PC-3 (cell line): ENCODE data around the gene HOXA9. TPM values are rescaled to one million over a fixed set of nuclear protein-coding genes. Genes with fewer than 3 reads are reported as not detected.

ENCODE experiments used
- ATAC-seq: fragments of 200-7000 bp; cut with Tn5 transposase; 2 replicates; pipeline ENCODE4 v1.9.1; 2020; ENCODE audit warnings: mild to moderate bottlenecking, moderate library complexity
- BruUV-seq: library from RNA; stranded (reverse); fragments of 400-500 nt; replicated peaks from 2 replicates; lab custom pipeline; 2021; lab: Mats Ljungman, UMichigan
- CTCF ChIA-PET: fragments of 300-600 bp; sonication (Branson Sonifier 250); formaldehyde crosslinking; loops from one replicate; lab custom pipeline; 2022; ENCODE audit warnings: antibody characterized with exemption; lab: Charles Lee
- POLR2A ChIA-PET: fragments of 300-600 bp; sonication (Branson Sonifier 250); formaldehyde crosslinking; loops from one replicate; lab custom pipeline; 2022; ENCODE audit warnings: antibody characterized with exemption; ENCODE audit not compliant: unreplicated experiment; lab: Charles Lee
- DNase-seq: peaks from one replicate; pipeline ENCODE4 v3.0.0-alpha.2; 2015
- H2AFZ ChIP-seq: fragments of 300-600 bp; sonication (generic); 2 replicates; pipeline ENCODE4 v1.6.0; 2016; ENCODE audit warnings: antibody characterized with exemption, low read length
- H3F3A ChIP-seq: fragments of 300-600 bp; sonication (generic); one replicate; pipeline ENCODE4 v1.6.0; 2017; ENCODE audit warnings: antibody characterized with exemption, low read length, control low read depth, mild to moderate bottlenecking; ENCODE audit not compliant: unreplicated experiment
- H3K27ac ChIP-seq: fragments of 300-600 bp; sonication (generic); 2 replicates; pipeline ENCODE4 v1.5.1; 2016; ENCODE audit warnings: mild to moderate bottlenecking, low read length
- H3K27me3 ChIP-seq: fragments of 300-600 bp; sonication (generic); 2 replicates; pipeline ENCODE4 v1.6.1; 2016; ENCODE audit warnings: low read length, mixed read lengths
- H3K36me3 ChIP-seq: fragments of 300-600 bp; sonication (generic); 2 replicates; pipeline ENCODE4 v1.6.1; 2016; ENCODE audit warnings: low read depth, mixed run types, low read length, mixed read lengths
- H3K4me1 ChIP-seq: fragments of 300-600 bp; sonication (generic); 2 replicates; pipeline ENCODE4 v1.5.1; 2016; ENCODE audit warnings: low read length; ENCODE audit not compliant: insufficient read depth
- H3K4me2 ChIP-seq: fragments of 300-600 bp; sonication (generic); 2 replicates; pipeline ENCODE4 v1.6.0; 2016; ENCODE audit warnings: low read length
- H3K4me3 ChIP-seq: fragments of 300-600 bp; sonication (generic); 2 replicates; pipeline ENCODE4 v1.5.1; 2016; ENCODE audit warnings: mild to moderate bottlenecking, low read length, mixed read lengths
- H3K79me2 ChIP-seq: fragments of 300-600 bp; sonication (generic); 2 replicates; pipeline ENCODE4 v1.6.1; 2017; ENCODE audit warnings: low read length, mixed read lengths
- H3K9ac ChIP-seq: fragments of 300-600 bp; sonication (generic); 2 replicates; pipeline ENCODE4 v1.6.0; 2016; ENCODE audit warnings: mild to moderate bottlenecking, low read length
- H3K9me2 ChIP-seq: fragments of 300-600 bp; sonication (generic); replicated peaks from 2 replicates; pipeline ENCODE4 v1.6.1; 2016; ENCODE audit warnings: mixed run types, low read length, mixed read lengths
- H3K9me3 ChIP-seq: fragments of 300-600 bp; sonication (generic); 2 replicates; pipeline ENCODE4 v1.6.1; 2016; ENCODE audit warnings: low read length, mixed read lengths
- H4K20me1 ChIP-seq: fragments of 300-600 bp; sonication (generic); 2 replicates; pipeline ENCODE4 v1.6.1; 2016; ENCODE audit warnings: low read length, mixed read lengths
- CTCF ChIP-seq: fragments of 300-600 bp; sonication (generic); conservative IDR thresholded peaks from 2 replicates; pipeline ENCODE4 v1.5.1; 2017; ENCODE audit warnings: antibody characterized with exemption, low read depth, mild to moderate bottlenecking, low read length
- EZH2 ChIP-seq: fragments of 300-600 bp; sonication (generic); IDR thresholded peaks from one replicate; pipeline ENCODE4 v1.6.1; 2017; ENCODE audit warnings: antibody characterized with exemption, mild to moderate bottlenecking, low read length; ENCODE audit not compliant: unreplicated experiment
- EZH2phosphoT487 ChIP-seq: fragments of 300-600 bp; sonication (generic); IDR thresholded peaks from 2 replicates; pipeline ENCODE4 v1.6.1; 2018; ENCODE audit warnings: mild to moderate bottlenecking, antibody characterized with exemption, low read length, borderline replicate concordance
- intact Hi-C: fragments of 100-400 bp; cut with micrococcal nuclease; formaldehyde crosslinking; loops from 2 replicates; pipeline ENCODE4 v1.9.0; 2023
- total RNA-seq: library from RNA; depleted of rRNA; stranded (reverse); fragments of >200 nt; gene quantifications from 2 replicates; pipeline ENCODE4 v1.2.3, GENCODE V29; 2014

HOXA9 gene
- total RNA-seq, 1 experiment from 2014 or later = 69.0 TPM

- ATAC-seq = peak; percentile 59
- no peaks in the 10 kb centered on the region for H3F3A ChIP-seq
- peak; percentile 92 for DNase-seq
- H3K36me3 ChIP-seq = 0 out of 2 replicates have a peak, but pooled peaks cover 6% of the 10 kb centered on the region
- intact Hi-C loops = loop anchor here (5.0 kb wide), 3 partner anchors 33 to 892 kb away; partner anchors contain the start of genes HOXA9 and TAX1BP1
- no peaks in the 10 kb centered on the region for H3K27me3 ChIP-seq
- H2AFZ ChIP-seq = peak within 1 kb of the TSS; percentile 35
- H3K4me3 ChIP-seq = peak within 1 kb of the TSS; percentile 91
- TF ChIP-seq EZH2phosphoT487 (peak; percentile 94), EZH2 (no peak)
- peaks cover 95% of the 10 kb centered on the region for H3K79me2 ChIP-seq
- H3K27ac ChIP-seq = peak within 1 kb of the TSS; percentile 92
- no TSS peak for BruUV-seq
- peak within 1 kb of the TSS; percentile 97 for H3K9ac ChIP-seq
- ChIA-PET POLR2A (interaction anchor here (0.9 to 1.0 kb wide), 4 partner anchors 11 to 539 kb away, joined by 3 to 24 read pairs (median 4); no protein-coding TSS in a partner anchor), CTCF (interaction anchor here (0.6 to 2.3 kb wide), 4 partner anchors 9 to 462 kb away, joined by 3 to 20 read pairs (median 4); no protein-coding TSS in a partner anchor)
- no peaks in the 10 kb centered on the region for H3K9me3 ChIP-seq
- H3K9me2 ChIP-seq = no peaks in the 10 kb centered on the region
- H4K20me1 ChIP-seq = peaks cover 12% of the 10 kb centered on the region; the same call in 1 of the 2 replicates
- peak within 1 kb of the TSS; percentile 99 for H3K4me2 ChIP-seq
- H3K4me1 ChIP-seq = peaks cover 34% of the 10 kb centered on the region
Measured at GRCh38 chr7:27199849-27200760, 34.8 kb upstream of the HOXA9 start, which contains the start of gene HOXA13. Gene HOXA13 (minus strand): TSS chr7:27200091. CDS start chr7:27200077, 14 bp downstream.

- ATAC-seq (no peak), DNase-seq (peak; percentile 20)
- H3K27ac ChIP-seq = peak overlapping the region; percentile 53
- no peaks in the 10 kb centered on the region for H3K27me3 ChIP-seq
- no peaks in the 10 kb centered on the region for H3K9me2 ChIP-seq
- H3K4me1 ChIP-seq = peaks cover 28% of the 10 kb centered on the region
- no TSS peak for BruUV-seq
- H2AFZ ChIP-seq = no peak overlapping the region
- H3K4me2 ChIP-seq = peak overlapping the region; percentile 99
- H3K79me2 ChIP-seq = peaks cover 95% of the 10 kb centered on the region
- H3K9ac ChIP-seq = peak overlapping the region; percentile 97
- H3K36me3 ChIP-seq = 0 out of 2 replicates have a peak, but pooled peaks cover 6% of the 10 kb centered on the region
- peak overlapping the region; percentile 91 for H3K4me3 ChIP-seq
- TF ChIP-seq CTCF (no peak), EZH2 (no peak), EZH2phosphoT487 (no peak)
- no peaks in the 10 kb centered on the region for H3K9me3 ChIP-seq
- ChIA-PET CTCF (interaction anchor here (0.6 to 2.3 kb wide), 4 partner anchors 8 to 843 kb away, joined by 3 to 20 read pairs (median 4); no protein-coding TSS in a partner anchor), POLR2A (interaction anchor here (0.5 to 1.0 kb wide), 7 partner anchors 10 to 542 kb away, joined by 3 to 24 read pairs (median 4); no protein-coding TSS in a partner anchor)
- intact Hi-C loops = loop anchor here (5.0 kb wide), 2 partner anchors 543 to 893 kb away; partner anchors contain the start of gene TAX1BP1
- H4K20me1 ChIP-seq = peaks cover 12% of the 10 kb centered on the region; the same call in 1 of the 2 replicates
- H3F3A ChIP-seq = no peaks in the 10 kb centered on the region
Measured at GRCh38 chr7:27198871-27199801, 33.8 kb upstream of the HOXA9 start.
